Hepatocyte (in vitro differentiated cells): Measurements from ENCODE around the gene TRIM31. TPM values are rescaled to one million over a fixed set of nuclear protein-coding genes. Genes with fewer than 3 reads are reported as not detected.
A peak's percentile ranks its signal among the peaks of the same experiment; 100 is the strongest.

Experiments
- DNase-seq: peaks from one replicate; pipeline ENCODE4 v3.0.0-alpha.2; 2016; ENCODE audit warnings: low spot score
- H2AFZ ChIP-seq: fragments of 200-600 bp; sonication (generic); 2 replicates; pipeline ENCODE4 v1.6.0; 2016; ENCODE audit warnings: antibody characterized with exemption, mild to moderate bottlenecking
- H3K27ac ChIP-seq: fragments of 200-600 bp; sonication (generic); 2 replicates; pipeline ENCODE4 v1.5.1; 2016; ENCODE audit warnings: mild to moderate bottlenecking
- H3K27me3 ChIP-seq: fragments of 200-600 bp; sonication (generic); 2 replicates; pipeline ENCODE4 v1.6.1; 2016
- H3K36me3 ChIP-seq: fragments of 200-600 bp; sonication (generic); replicated peaks from 2 replicates; pipeline ENCODE4 v1.5.1; 2016; ENCODE audit warnings: low read depth; ENCODE audit not compliant: insufficient read depth
- H3K4me1 ChIP-seq: fragments of 200-600 bp; sonication (generic); 2 replicates; pipeline ENCODE4 v1.5.1; 2016; ENCODE audit warnings: mild to moderate bottlenecking, moderate library complexity; ENCODE audit not compliant: insufficient read depth
- H3K4me2 ChIP-seq: fragments of 200-600 bp; sonication (generic); 2 replicates; pipeline ENCODE4 v1.6.0; 2016
- H3K4me3 ChIP-seq: fragments of 200-600 bp; sonication (generic); 2 replicates; pipeline ENCODE4 v1.5.1; 2016; ENCODE audit warnings: mild to moderate bottlenecking
- H3K79me2 ChIP-seq: fragments of 200-600 bp; sonication (generic); 2 replicates; pipeline ENCODE4 v1.6.0; 2017; ENCODE audit warnings: mild to moderate bottlenecking
- H3K9me2 ChIP-seq: fragments of 200-600 bp; sonication (generic); replicated peaks from 2 replicates; pipeline ENCODE4 v1.6.0; 2017; ENCODE audit warnings: mild to moderate bottlenecking; ENCODE audit not compliant: insufficient read depth
- H3K9me3 ChIP-seq: fragments of 200-600 bp; sonication (generic); 2 replicates; pipeline ENCODE4 v1.5.1; 2016; ENCODE audit warnings: low read depth, mild to moderate bottlenecking
- H4K20me1 ChIP-seq: fragments of 200-600 bp; sonication (generic); 2 replicates; pipeline ENCODE4 v1.6.0; 2016; ENCODE audit warnings: mild to moderate bottlenecking; ENCODE audit not compliant: insufficient read depth, poor library complexity, severe bottlenecking
- EZH2 ChIP-seq: fragments of 200-600 bp; sonication (generic); IDR thresholded peaks from 2 replicates; pipeline ENCODE4 v1.6.1; 2016; ENCODE audit warnings: antibody characterized with exemption, mild to moderate bottlenecking, borderline replicate concordance
- EZH2phosphoT487 ChIP-seq: fragments of 200-600 bp; sonication (generic); IDR thresholded peaks from one replicate; pipeline ENCODE4 v1.6.1; 2018; ENCODE audit warnings: antibody characterized with exemption, mild to moderate bottlenecking, low read depth, moderate library complexity; ENCODE audit not compliant: unreplicated experiment, severe bottlenecking
- WGBS: methylation state at CpG from one replicate; pipeline ENCODE4 v1.1.6; 2016; ENCODE audit warnings: low lambda C conversion rate; ENCODE audit errors: missing lambda C conversion rate; 5-methylcytosine and 5-hydroxymethylcytosine counted together
- polyA plus RNA-seq: library from polyadenylated mRNA; unstranded; fragments of >200 nt; fragmentation: Nextera tagmentation; extraction: Ambion mirVana; gene quantifications from 2 replicates; pipeline ENCODE4 v1.2.1, GENCODE V29; 2016
- total RNA-seq: library from RNA; depleted of rRNA; stranded (reverse); fragments of >200 nt; gene quantifications from 2 replicates; pipeline ENCODE4 v1.2.3, GENCODE V29; 2014
- TF ChIP-seq, protein P1 (sequence below): fragments of 200-600 bp; sonication (generic); IDR thresholded peaks from 2 replicates; pipeline ENCODE4 v1.5.1; 2016; ENCODE audit warnings: antibody characterized with exemption, mild to moderate bottlenecking; ENCODE audit not compliant: poor library complexity

The TRIM31 gene
- total and polyA plus RNA-seq, 2 experiments from 2014 or later, result 5.0 to 6.3 TPM

DNA sequence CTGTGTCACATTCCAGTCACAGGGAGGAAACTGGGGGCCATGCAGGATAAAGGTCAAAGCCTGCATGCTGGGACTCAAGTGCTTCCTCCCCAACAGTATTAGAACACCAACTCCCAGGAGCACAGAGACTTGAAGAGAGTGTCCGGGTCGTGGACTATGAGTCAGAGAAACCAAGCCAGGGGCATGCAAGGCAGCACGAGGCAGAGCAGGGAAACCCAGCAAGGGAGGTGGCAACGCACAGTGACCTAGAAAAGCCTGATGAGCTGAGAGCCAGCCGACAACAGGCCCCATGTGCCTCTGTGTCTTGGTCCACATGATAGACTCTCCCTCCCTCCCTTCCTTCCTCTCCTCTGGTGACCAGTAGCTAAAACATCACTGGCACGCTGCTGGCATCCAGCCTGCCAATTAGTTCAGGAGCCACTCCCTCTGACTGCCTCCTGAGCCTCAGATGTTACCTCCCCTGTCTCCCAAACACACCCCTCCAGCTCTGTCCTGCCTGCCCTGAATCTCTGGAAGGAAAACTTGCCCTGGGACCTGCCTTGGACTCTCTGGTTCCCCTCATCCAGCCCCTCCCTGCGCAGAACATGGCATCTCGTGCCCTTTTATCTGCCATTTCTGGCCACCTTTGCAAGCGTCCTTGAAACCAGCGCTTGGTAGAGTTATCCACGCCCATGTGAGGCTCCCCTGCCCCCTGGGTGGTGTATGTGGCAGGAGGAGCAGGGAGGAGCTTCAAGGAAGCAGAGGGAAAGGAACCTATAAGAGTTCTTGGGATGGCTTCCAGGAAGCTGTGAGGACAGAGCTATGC, 21.1 kb downstream of the TRIM31 start:
- Histone ChIP-seq H3K27ac (peak overlapping the region; percentile 64), H3K79me2 (no peaks in the 10 kb centered on the region), H3K9me2 (no peaks in the 10 kb centered on the region), H3K4me2 (no peak overlapping the region), H3K4me1 (peaks cover 8% of the 10 kb centered on the region), H3K27me3 (peaks cover 40% of the 10 kb centered on the region), H4K20me1 (no peaks in the 10 kb centered on the region), H2AFZ (no peak overlapping the region), H3K9me3 (no peaks in the 10 kb centered on the region), H3K4me3 (no peak overlapping the region), H3K36me3 (no peaks in the 10 kb centered on the region)
- WGBS, result 52% methylated on average over 11 of the region's 11 CpGs
- TF ChIP-seq EZH2, result no peak
- TF ChIP-seq EZH2phosphoT487, result no peak
- TF ChIP-seq, protein P1, sequence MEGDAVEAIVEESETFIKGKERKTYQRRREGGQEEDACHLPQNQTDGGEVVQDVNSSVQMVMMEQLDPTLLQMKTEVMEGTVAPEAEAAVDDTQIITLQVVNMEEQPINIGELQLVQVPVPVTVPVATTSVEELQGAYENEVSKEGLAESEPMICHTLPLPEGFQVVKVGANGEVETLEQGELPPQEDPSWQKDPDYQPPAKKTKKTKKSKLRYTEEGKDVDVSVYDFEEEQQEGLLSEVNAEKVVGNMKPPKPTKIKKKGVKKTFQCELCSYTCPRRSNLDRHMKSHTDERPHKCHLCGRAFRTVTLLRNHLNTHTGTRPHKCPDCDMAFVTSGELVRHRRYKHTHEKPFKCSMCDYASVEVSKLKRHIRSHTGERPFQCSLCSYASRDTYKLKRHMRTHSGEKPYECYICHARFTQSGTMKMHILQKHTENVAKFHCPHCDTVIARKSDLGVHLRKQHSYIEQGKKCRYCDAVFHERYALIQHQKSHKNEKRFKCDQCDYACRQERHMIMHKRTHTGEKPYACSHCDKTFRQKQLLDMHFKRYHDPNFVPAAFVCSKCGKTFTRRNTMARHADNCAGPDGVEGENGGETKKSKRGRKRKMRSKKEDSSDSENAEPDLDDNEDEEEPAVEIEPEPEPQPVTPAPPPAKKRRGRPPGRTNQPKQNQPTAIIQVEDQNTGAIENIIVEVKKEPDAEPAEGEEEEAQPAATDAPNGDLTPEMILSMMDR, result no peak
- peak; percentile 64 for DNase-seq

DNA sequence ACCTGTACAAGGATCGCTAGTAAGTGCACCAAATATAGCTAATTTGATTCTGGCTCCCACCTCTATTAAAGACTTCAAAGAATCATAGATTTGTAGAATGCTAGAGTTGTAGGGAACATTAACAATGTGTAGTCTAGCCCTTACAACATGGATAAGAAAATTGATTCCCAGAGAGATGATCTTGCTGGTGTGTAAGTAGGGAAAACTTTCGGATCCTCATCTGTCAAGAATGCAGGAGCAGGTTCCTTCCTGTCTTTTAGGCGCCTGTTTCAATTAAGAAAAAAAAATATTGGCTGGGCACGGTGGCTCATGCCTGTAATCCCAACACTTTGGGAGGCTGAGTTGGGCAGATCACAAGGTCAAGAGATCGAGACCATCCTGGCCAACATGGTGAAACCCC, 25.0 kb downstream of the TRIM31 start:
- H3K79me2 ChIP-seq, result no peaks in the 10 kb centered on the region
- H3K9me3 ChIP-seq, result no peaks in the 10 kb centered on the region
- peaks cover 21% of the 10 kb centered on the region for H3K27me3 ChIP-seq
- H2AFZ ChIP-seq, result no peak overlapping the region
- TF ChIP-seq EZH2phosphoT487, result no peak
- TF ChIP-seq, protein P1, result no peak
- no peak for TF ChIP-seq EZH2
- no peak overlapping the region for H3K27ac ChIP-seq
- H3K36me3 ChIP-seq, result no peaks in the 10 kb centered on the region
- WGBS, result 90% methylated on average over 5 of the region's 5 CpGs
- no peak overlapping the region for H3K4me3 ChIP-seq
- H4K20me1 ChIP-seq, result no peaks in the 10 kb centered on the region
- H3K4me2 ChIP-seq, result no peak overlapping the region
- H3K9me2 ChIP-seq, result no peaks in the 10 kb centered on the region
- no peak for DNase-seq
- H3K4me1 ChIP-seq, result peaks cover 4% of the 10 kb centered on the region

DNA sequence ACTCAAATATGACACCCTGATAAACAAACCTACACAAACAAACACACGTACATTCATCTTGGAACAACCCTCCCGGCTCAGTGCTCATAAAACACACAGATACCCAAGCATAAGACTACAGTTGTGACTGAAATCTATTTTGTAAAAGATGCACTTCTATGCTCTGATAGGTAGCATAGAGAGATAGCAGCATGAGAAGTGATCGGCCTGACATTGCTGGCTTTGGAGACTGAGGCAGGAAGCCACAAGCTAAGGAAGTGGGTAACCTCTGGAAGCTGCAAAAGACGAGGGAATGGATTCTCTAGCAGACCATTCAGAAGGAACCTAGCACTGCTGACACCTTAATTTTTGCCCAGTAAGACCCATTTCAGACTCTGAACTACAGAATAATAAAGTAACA, 35.7 kb downstream of the TRIM31 start:
- no peak overlapping the region for H3K4me2 ChIP-seq
- WGBS, result 77% methylated on average over 4 of the region's 4 CpGs
- H3K9me3 ChIP-seq, result no peaks in the 10 kb centered on the region
- no peaks in the 10 kb centered on the region for H3K79me2 ChIP-seq
- no peaks in the 10 kb centered on the region for H3K9me2 ChIP-seq
- H3K27me3 ChIP-seq, result peaks cover 76% of the 10 kb centered on the region
- H3K27ac ChIP-seq, result no peak overlapping the region
- H3K4me1 ChIP-seq, result peaks cover 26% of the 10 kb centered on the region
- no peak for DNase-seq
- no peak overlapping the region for H2AFZ ChIP-seq
- TF ChIP-seq EZH2, result no peak
- TF ChIP-seq, protein P1, result no peak
- TF ChIP-seq EZH2phosphoT487, result no peak
- H3K36me3 ChIP-seq, result no peaks in the 10 kb centered on the region
- H4K20me1 ChIP-seq, result no peaks in the 10 kb centered on the region
- H3K4me3 ChIP-seq, result no peak overlapping the region
